HepG2 (cell line): ENCODE data around the gene NEURL4. TPM values are rescaled to one million over a fixed set of nuclear protein-coding genes. Genes with fewer than 3 reads are reported as not detected.

Experiments
- AKAP8 ChIP-seq: sonication (generic); formaldehyde crosslinking; IDR thresholded peaks from 2 replicates; pipeline ENCODE4 v1.5.1; 2020; ENCODE audit warnings: mild to moderate bottlenecking, missing genetic modification reagents
- ATAD3A ChIP-seq: sonication (generic); formaldehyde crosslinking; IDR thresholded peaks from 2 replicates; pipeline ENCODE4 v1.4.0; 2020; ENCODE audit warnings: missing genetic modification reagents
- ATM ChIP-seq: fragments of 450-650 bp; IDR thresholded peaks from 2 replicates; pipeline ENCODE4 v1.7.1; 2017; ENCODE audit warnings: mild to moderate bottlenecking, borderline replicate concordance
- BRCA1 ChIP-seq: sonication (generic); formaldehyde crosslinking; IDR thresholded peaks from 2 replicates; pipeline ENCODE4 v1.4.0; 2020; ENCODE audit warnings: missing genetic modification reagents
- EED ChIP-seq: sonication (generic); formaldehyde crosslinking; IDR thresholded peaks from 2 replicates; pipeline ENCODE4 v1.5.0; 2020; ENCODE audit warnings: mild to moderate bottlenecking, missing genetic modification reagents
- FOXJ3 ChIP-seq: sonication (generic); formaldehyde crosslinking; IDR thresholded peaks from 2 replicates; pipeline ENCODE4 v1.4.0; 2020; ENCODE audit warnings: missing genetic modification reagents, mild to moderate bottlenecking, borderline replicate concordance
- FOXP1 ChIP-seq, 2 experiments: fragments of 450-650 bp in 1 of 2; IDR thresholded peaks; 2 replicates each; pipeline ENCODE4 v1.6.1; 2017 to 2018; ENCODE audit warnings: antibody characterized with exemption in 1 of 2
- KLF16 ChIP-seq, 2 experiments: sonication (generic) in 1 of 2; formaldehyde crosslinking in 1 of 2; IDR thresholded peaks; 2 replicates each; pipeline versions ENCODE4 v1.6.1 to v1.8.0; 2016 to 2023; ENCODE audit warnings: missing genetic modification reagents in 2 of 2, missing compliant biosample characterization in 1 of 2
- KMT2B ChIP-seq: IDR thresholded peaks from 2 replicates; pipeline ENCODE4 v1.6.1; 2016; ENCODE audit warnings: missing genetic modification reagents, missing compliant biosample characterization
- MLX ChIP-seq: IDR thresholded peaks from 2 replicates; pipeline ENCODE4 v1.6.1; 2016
- MYC ChIP-seq: sonication (generic); formaldehyde crosslinking; IDR thresholded peaks from 2 replicates; pipeline ENCODE4 v1.9.0; 2021; ENCODE audit warnings: missing genetic modification reagents, borderline replicate concordance
- NR3C1 ChIP-seq: sonication (generic); formaldehyde crosslinking; IDR thresholded peaks from 2 replicates; pipeline ENCODE4 v1.4.0; 2020; ENCODE audit warnings: missing genetic modification reagents
- PAXIP1 ChIP-seq: sonication (generic); formaldehyde crosslinking; conservative IDR thresholded peaks from 2 replicates; pipeline ENCODE4 v1.4.0; 2020; ENCODE audit warnings: mild to moderate bottlenecking, missing genetic modification reagents, moderate library complexity
- PHF20 ChIP-seq: sonication (generic); formaldehyde crosslinking; IDR thresholded peaks from 2 replicates; pipeline ENCODE4 v1.5.0; 2020; ENCODE audit warnings: mild to moderate bottlenecking, missing genetic modification reagents
- REL ChIP-seq: sonication (generic); formaldehyde crosslinking; conservative IDR thresholded peaks from 2 replicates; pipeline ENCODE4 v1.8.0; 2022; ENCODE audit warnings: mild to moderate bottlenecking, missing genetic modification reagents, moderate library complexity
- SIN3B ChIP-seq: fragments of 150-350 bp; IDR thresholded peaks from 2 replicates; pipeline ENCODE4 v1.6.1; 2014; ENCODE audit warnings: low read length
- TAF1 ChIP-seq: sonication (generic); formaldehyde crosslinking; IDR thresholded peaks from 2 replicates; pipeline ENCODE4 v1.4.0; 2020; ENCODE audit warnings: missing genetic modification reagents
- TEAD3 ChIP-seq: optimal IDR thresholded peaks from 2 replicates; pipeline ENCODE3; 2016; ENCODE audit warnings: borderline replicate concordance
- YEATS4 ChIP-seq: sonication (generic); formaldehyde crosslinking; IDR thresholded peaks from 2 replicates; pipeline ENCODE4 v1.4.0; 2020; ENCODE audit warnings: missing genetic modification reagents, borderline replicate concordance
- ZBTB7B ChIP-seq: sonication (generic); formaldehyde crosslinking; IDR thresholded peaks from 2 replicates; pipeline ENCODE4 v1.4.0; 2020; ENCODE audit warnings: missing genetic modification reagents
- ZNF232 ChIP-seq: sonication (generic); formaldehyde crosslinking; IDR thresholded peaks from 2 replicates; pipeline ENCODE4 v1.4.0; 2020; ENCODE audit warnings: missing genetic modification reagents, borderline replicate concordance
- ZNF296 ChIP-seq: sonication (generic); formaldehyde crosslinking; conservative IDR thresholded peaks from 2 replicates; pipeline ENCODE4 v1.5.0; 2020; ENCODE audit warnings: mild to moderate bottlenecking, missing genetic modification reagents
- ZNF558 ChIP-seq: sonication (generic); formaldehyde crosslinking; IDR thresholded peaks from 2 replicates; pipeline ENCODE4 v1.9.0; 2022; ENCODE audit warnings: mild to moderate bottlenecking, missing genetic modification reagents, borderline replicate concordance
- ZNF788 ChIP-seq: sonication (generic); formaldehyde crosslinking; IDR thresholded peaks from 2 replicates; pipeline ENCODE4 v1.5.0; 2020; ENCODE audit warnings: mild to moderate bottlenecking, missing genetic modification reagents, borderline replicate concordance
- polyA plus RNA-seq, 8 experiments: library from polyadenylated mRNA; depleted of rRNA in 3 of 8; stranded (reverse) in 7 of 8; unstranded in 1 of 8; fragments of >200 nt; fragmentation: Illumina TruSeq in 4 of 8; extraction: Trizol in 4 of 8; gene quantifications; 2 replicates each; pipeline versions ENCODE4 v1.2.1 to v1.2.3, GENCODE V29; 2011 to 2016; ENCODE audit warnings: low read depth in 4 of 8, missing spikeins in 1 of 8, mixed read lengths in 1 of 8; ENCODE audit not compliant: insufficient read depth in 1 of 8
- total RNA-seq, 5 experiments: library from RNA; depleted of rRNA; stranded (reverse); fragments of >200 nt; fragmentation: Illumina TruSeq; extraction: Trizol; gene quantifications; 2 replicates each; pipeline ENCODE4 v1.2.3, GENCODE V29; 2016; ENCODE audit warnings: low read depth in 1 of 5
- TF ChIP-seq, protein P1 (sequence below): sonication (generic); formaldehyde crosslinking; IDR thresholded peaks from 2 replicates; pipeline ENCODE4 v1.4.0; 2020; ENCODE audit warnings: mild to moderate bottlenecking, missing genetic modification reagents
- TF ChIP-seq, protein P2 (sequence below): sonication (generic); formaldehyde crosslinking; IDR thresholded peaks from 2 replicates; pipeline ENCODE4 v1.4.0; 2020; ENCODE audit warnings: missing genetic modification reagents

Gene NEURL4
- total and polyA plus RNA-seq, 2 of the 13 experiments (the other 11 are each of a cell fraction or from before 2014, with no cell fraction given): 14.8 to 15.7 TPM

DNA sequence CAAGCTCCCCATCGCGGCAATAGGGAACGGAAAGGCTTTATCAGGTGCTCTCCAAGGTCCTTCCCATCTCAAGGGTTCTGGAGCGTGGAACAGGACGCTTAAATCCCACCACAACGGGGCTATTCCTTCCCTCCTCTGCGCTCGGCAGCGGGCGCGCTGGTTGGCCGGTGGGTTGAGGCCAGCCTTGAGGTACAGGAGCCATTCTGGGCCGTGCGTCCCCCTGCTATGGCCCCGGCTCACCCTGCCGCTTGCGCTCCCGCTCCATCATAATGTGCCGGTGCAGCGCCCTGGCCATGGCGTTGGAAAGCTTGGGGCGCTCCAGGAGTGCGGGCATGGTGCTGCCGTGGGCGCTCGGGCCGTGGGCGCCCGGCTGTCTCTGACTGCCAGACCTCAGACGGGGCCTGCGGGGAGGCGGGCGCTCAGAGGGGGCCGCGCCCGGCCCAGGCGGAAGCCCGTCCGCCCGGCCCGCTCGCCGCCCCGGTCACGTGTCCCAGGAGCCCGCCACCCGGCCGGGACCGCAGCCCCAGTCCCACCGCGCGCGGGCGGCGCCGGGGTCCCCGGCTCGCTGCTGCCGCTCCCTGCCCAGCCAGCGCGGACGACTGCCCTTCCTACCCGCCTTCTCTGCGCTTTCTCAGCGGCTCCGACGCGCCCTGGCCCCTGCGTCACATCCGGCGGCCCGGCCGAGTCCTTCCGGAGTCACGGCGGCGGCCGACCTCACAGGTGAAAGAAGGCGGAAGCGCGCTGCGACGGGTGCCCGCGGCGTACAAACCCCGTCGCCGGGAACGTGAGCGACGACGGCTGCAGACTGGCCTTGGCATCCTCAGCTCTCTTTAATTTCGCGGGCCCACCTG is 14.2 kb downstream of the NEURL4 start, which contains the start of gene GPS2 (continued):
- TF ChIP-seq MLX (CRISPR knock-in tag) (peak; percentile 26; the same call in 1 of the 2 replicates), AKAP8 (CRISPR knock-in tag) (peak; percentile 92; the same call in 1 of the 2 replicates), EED (CRISPR knock-in tag) (no peak), TAF1 (peak; percentile 80; the same call in 1 of the 2 replicates), MYC (CRISPR knock-in tag) (peak; percentile 67; the same call in 1 of the 2 replicates), TEAD3 (CRISPR knock-in tag) (peak; percentile 81), ZNF296 (CRISPR knock-in tag) (0 out of 2 replicates have a peak, but pooled peaks have one; percentile 42), KLF16 (CRISPR knock-in tag; IDR thresholded peaks at IDR 0.05) (peak in 1 of 2 experiments; percentile 82; a peak in 2 of 4 replicates), BRCA1 (CRISPR knock-in tag) (peak; percentile 83; the same call in 1 of the 2 replicates), ATAD3A (CRISPR knock-in tag) (no peak), ATM (no peak), KMT2B (CRISPR knock-in tag) (peak; percentile 92), ZNF788 (peak; percentile 87; the same call in 1 of the 2 replicates), FOXP1 (IDR thresholded peaks at IDR 0.05) (no peak), FOXP1 (CRISPR knock-in tag; IDR thresholded peaks at IDR 0.05) (no peak), REL (CRISPR knock-in tag) (peak; percentile 69; the same call in 1 of the 2 replicates), NR3C1 (CRISPR knock-in tag) (no peak), SIN3B (peak; percentile 77; the same call in 1 of the 2 replicates), ZNF558 (peak; percentile 40), PAXIP1 (peak; percentile 28; the same call in 1 of the 2 replicates), ZNF232 (CRISPR knock-in tag) (peak; percentile 21; the same call in 1 of the 2 replicates), ZBTB7B (CRISPR knock-in tag) (0 out of 2 replicates have a peak, but pooled peaks have one; percentile 26), YEATS4 (CRISPR knock-in tag) (peak; percentile 70; the same call in 1 of the 2 replicates), PHF20 (CRISPR knock-in tag) (peak; percentile 99), FOXJ3 (CRISPR knock-in tag) (no peak; the same call in 1 of the 2 replicates)
- TF ChIP-seq, protein P1, sequence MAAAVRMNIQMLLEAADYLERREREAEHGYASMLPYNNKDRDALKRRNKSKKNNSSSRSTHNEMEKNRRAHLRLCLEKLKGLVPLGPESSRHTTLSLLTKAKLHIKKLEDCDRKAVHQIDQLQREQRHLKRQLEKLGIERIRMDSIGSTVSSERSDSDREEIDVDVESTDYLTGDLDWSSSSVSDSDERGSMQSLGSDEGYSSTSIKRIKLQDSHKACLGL (CRISPR knock-in tag): 0 out of 2 replicates have a peak, but pooled peaks have one; percentile 28
- TF ChIP-seq, protein P2, sequence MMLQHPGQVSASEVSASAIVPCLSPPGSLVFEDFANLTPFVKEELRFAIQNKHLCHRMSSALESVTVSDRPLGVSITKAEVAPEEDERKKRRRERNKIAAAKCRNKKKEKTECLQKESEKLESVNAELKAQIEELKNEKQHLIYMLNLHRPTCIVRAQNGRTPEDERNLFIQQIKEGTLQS: peak; percentile 27; the same call in 1 of the 2 replicates
